Keratinocyte (primary cell): ENCODE results near the gene RBM42. TPM values are rescaled to one million over a fixed set of nuclear protein-coding genes. Genes with fewer than 3 reads are reported as not detected.

Experiments
- DNase-seq: peaks from one replicate; pipeline ENCODE4 v3.0.0-alpha.2; 2011; ENCODE audit warnings: low read depth, missing footprints, low spot score
- FAIRE-seq: peaks from 2 replicates; lab custom pipeline; 2011; peaks lifted over from hg19 to GRCh38; lab: Jason Lieb, UNC
- H2AFZ ChIP-seq: 2 replicates; pipeline ENCODE4 v1.6.0; 2012; ENCODE audit warnings: low read length, control low read depth, inconsistent platforms; ENCODE audit not compliant: control insufficient read depth
- H3K27ac ChIP-seq: 2 replicates; pipeline ENCODE4 v1.5.1; 2011; ENCODE audit warnings: low read length; ENCODE audit not compliant: control insufficient read depth, insufficient read depth
- H3K27me3 ChIP-seq: 3 replicates; pipeline ENCODE4 v1.6.0; 2011; ENCODE audit warnings: low read length; ENCODE audit not compliant: control insufficient read depth, insufficient read depth; ENCODE audit errors: extremely low read depth
- H3K36me3 ChIP-seq, 2 experiments: 2 replicates in 1 of 2; 3 replicates in 1 of 2; pipeline ENCODE4 v1.5.1; 2011; ENCODE audit warnings: low read length in 2 of 2, mild to moderate bottlenecking in 1 of 2; ENCODE audit not compliant: control insufficient read depth in 2 of 2, insufficient read depth in 2 of 2; ENCODE audit errors: extremely low read depth in 1 of 2
- H3K4me1 ChIP-seq: 3 replicates; pipeline ENCODE4 v1.5.1; 2011; ENCODE audit warnings: low read length; ENCODE audit not compliant: control insufficient read depth, insufficient read depth; ENCODE audit errors: extremely low read depth
- H3K4me2 ChIP-seq: 3 replicates; pipeline ENCODE4 v1.6.0; 2011; ENCODE audit warnings: low read depth, low read length; ENCODE audit not compliant: control insufficient read depth, insufficient read depth; ENCODE audit errors: extremely low read depth
- H3K4me3 ChIP-seq, 3 experiments: fragments of 200-600 bp in 1 of 3; sonication (generic) in 1 of 3; 2 replicates in 2 of 3; 3 replicates in 1 of 3; pipeline ENCODE4 v1.5.1; 2011 to 2016; ENCODE audit warnings: low read length in 3 of 3, mild to moderate bottlenecking in 3 of 3, control low read depth in 2 of 3, inconsistent platforms in 1 of 3, low read depth in 1 of 3, mixed read lengths in 1 of 3, mixed run types in 1 of 3, moderate library complexity in 1 of 3; ENCODE audit not compliant: control insufficient read depth in 2 of 3, insufficient read depth in 2 of 3; ENCODE audit errors: extremely low read depth in 1 of 3
- H3K79me2 ChIP-seq: 2 replicates; pipeline ENCODE4 v1.6.0; 2012; ENCODE audit warnings: low read length; ENCODE audit not compliant: control insufficient read depth, insufficient read depth
- H3K9ac ChIP-seq: 3 replicates; pipeline ENCODE4 v1.6.0; 2011; ENCODE audit warnings: low read length; ENCODE audit not compliant: control insufficient read depth, insufficient read depth; ENCODE audit errors: extremely low read depth
- H3K9me1 ChIP-seq: 3 replicates; pipeline ENCODE4 v1.6.0; 2011; ENCODE audit warnings: low read length; ENCODE audit not compliant: control insufficient read depth, insufficient read depth; ENCODE audit errors: extremely low read depth
- H3K9me3 ChIP-seq: 2 replicates; pipeline ENCODE4 v1.5.1; 2012; ENCODE audit warnings: low read depth, low read length; ENCODE audit not compliant: control insufficient read depth
- H4K20me1 ChIP-seq: 3 replicates; pipeline ENCODE4 v1.6.0; 2011; ENCODE audit warnings: low read length; ENCODE audit not compliant: control insufficient read depth, insufficient read depth; ENCODE audit errors: extremely low read depth
- EZH2 ChIP-seq: IDR thresholded peaks from one replicate; pipeline ENCODE4 v1.6.1; 2012; ENCODE audit warnings: inconsistent platforms, mild to moderate bottlenecking, low read length, moderate library complexity
- dilution Hi-C: fragments of 300-500 bp; cut with MboI; formaldehyde crosslinking; loops from one replicate; pipeline ENCODE4 v1.7.0; 2020; ENCODE audit warnings: low sequenced_read_pairs; ENCODE audit not compliant: extremely low pct_ligation_motif_present
- polyA plus RNA-seq, 5 experiments: library from polyadenylated mRNA; depleted of rRNA in 3 of 5; stranded (reverse) in 3 of 5; stranded (forward) in 1 of 5; unstranded in 1 of 5; fragments of >200 nt; gene quantifications; 1 replicate in 1 of 5; 2 replicates in 3 of 5; 3 replicates in 1 of 5; pipeline versions ENCODE4 v1.2.1 to v1.2.3, GENCODE V29; 2011 to 2012; ENCODE audit warnings: missing spikeins in 2 of 5, low read depth in 1 of 5, low replicate concordance in 1 of 5
- TF ChIP-seq, protein P1 (sequence below), 3 experiments: IDR thresholded peaks in 1 of 3; conservative IDR thresholded peaks in 1 of 3; optimal IDR thresholded peaks in 1 of 3; 2 replicates in 2 of 3; 3 replicates in 1 of 3; pipeline versions ENCODE3 to v1.5.1; 2011; ENCODE audit warnings: low read length in 3 of 3, mild to moderate bottlenecking in 3 of 3, moderate library complexity in 2 of 3, control low read depth in 1 of 3, inconsistent platforms in 1 of 3; ENCODE audit not compliant: insufficient read depth in 2 of 3; ENCODE audit errors: extremely low read depth in 1 of 3

Gene RBM42
- polyA plus RNA-seq, 1 donor (not counting 4 experiments of a cell fraction or from before 2014, with no cell fraction given) = 29.8 TPM

DNA sequence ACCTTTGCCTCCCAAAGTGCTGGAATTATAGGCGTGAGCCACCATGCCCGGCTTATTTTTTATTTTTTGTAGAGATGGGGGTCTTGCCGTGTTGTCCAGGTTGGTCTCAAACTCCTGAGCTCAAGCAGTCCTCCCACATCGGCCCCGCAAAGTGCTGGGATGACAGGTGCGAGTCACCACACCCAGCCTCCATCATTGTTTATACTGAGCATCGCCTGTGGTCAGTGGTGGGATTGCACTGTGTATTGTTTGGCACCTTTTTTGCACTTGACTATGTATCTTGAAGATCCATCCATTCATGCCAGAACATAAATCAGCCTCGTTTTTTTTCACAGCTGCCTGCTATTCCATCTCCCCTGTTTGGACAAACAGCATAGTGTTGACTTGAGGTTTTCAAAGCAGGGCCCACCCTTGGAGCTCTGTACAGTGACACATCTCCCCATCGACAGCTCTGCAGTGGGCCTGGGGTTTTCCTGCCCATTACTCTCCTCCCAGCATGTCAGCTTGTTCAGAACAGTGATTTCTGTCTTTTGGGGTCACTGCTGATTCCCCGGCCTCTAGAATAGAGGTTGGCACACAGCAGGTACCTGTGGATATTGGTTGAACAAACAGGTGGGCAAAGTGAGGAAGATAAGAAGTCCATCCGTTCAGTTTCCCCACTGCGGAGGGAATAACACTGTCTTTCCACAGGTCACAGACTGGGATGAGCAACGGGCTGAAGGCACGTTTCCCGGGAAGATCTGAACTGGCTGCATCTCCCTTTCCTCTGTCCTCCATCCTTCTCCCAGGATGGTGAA lies 29.3 kb downstream of the RBM42 start:
- Histone ChIP-seq H3K36me3 (peaks cover 21 to 22% of the 10 kb centered on the region in 2 experiments), H3K27ac (no peak overlapping the region), H3K9me1 (no peaks in the 10 kb centered on the region), H3K9me3 (no peaks in the 10 kb centered on the region), H3K4me2 (no peak overlapping the region), H3K79me2 (peaks cover 3% of the 10 kb centered on the region), H3K4me1 (no peaks in the 10 kb centered on the region), H3K4me3 (no peak overlapping the region), H3K27me3 (no peaks in the 10 kb centered on the region), H2AFZ (no peak overlapping the region), H3K9ac (no peak overlapping the region), H4K20me1 (no peaks in the 10 kb centered on the region)
- no peak for DNase-seq
- TF ChIP-seq EZH2 = no peak
- TF ChIP-seq, protein P1, sequence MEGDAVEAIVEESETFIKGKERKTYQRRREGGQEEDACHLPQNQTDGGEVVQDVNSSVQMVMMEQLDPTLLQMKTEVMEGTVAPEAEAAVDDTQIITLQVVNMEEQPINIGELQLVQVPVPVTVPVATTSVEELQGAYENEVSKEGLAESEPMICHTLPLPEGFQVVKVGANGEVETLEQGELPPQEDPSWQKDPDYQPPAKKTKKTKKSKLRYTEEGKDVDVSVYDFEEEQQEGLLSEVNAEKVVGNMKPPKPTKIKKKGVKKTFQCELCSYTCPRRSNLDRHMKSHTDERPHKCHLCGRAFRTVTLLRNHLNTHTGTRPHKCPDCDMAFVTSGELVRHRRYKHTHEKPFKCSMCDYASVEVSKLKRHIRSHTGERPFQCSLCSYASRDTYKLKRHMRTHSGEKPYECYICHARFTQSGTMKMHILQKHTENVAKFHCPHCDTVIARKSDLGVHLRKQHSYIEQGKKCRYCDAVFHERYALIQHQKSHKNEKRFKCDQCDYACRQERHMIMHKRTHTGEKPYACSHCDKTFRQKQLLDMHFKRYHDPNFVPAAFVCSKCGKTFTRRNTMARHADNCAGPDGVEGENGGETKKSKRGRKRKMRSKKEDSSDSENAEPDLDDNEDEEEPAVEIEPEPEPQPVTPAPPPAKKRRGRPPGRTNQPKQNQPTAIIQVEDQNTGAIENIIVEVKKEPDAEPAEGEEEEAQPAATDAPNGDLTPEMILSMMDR (optimal IDR thresholded peaks at IDR 0.05 in 1 of 3, IDR thresholded peaks at IDR 0.05 in 1 of 3, conservative IDR thresholded peaks at IDR 0.05 in 1 of 3; ENCODE audit: extremely low read depth in 1 of 3, insufficient read depth in 2 of 3, low read length in 3 of 3) = peak in 1 of 3 experiments; percentile 23
- dilution Hi-C loops = no loop called here
- FAIRE-seq = no peak

DNA sequence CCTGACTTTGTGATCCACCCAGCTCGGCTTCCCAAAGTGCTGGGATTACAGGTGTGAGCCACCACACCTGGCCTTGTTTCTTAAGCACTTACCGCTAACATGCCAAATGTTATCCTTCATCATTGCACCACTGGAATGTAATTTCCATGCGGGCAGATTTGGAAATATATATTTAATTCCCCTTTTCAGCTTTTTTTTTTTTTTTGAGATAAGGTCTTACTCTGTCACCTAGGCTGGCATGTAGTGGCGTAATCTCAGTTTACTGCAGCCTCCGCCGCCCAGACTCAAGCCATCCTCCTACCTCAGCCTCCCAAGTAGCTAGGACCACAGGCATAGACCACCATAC lies 33.1 kb downstream of the RBM42 start:
- no peaks in the 10 kb centered on the region for H3K79me2 ChIP-seq
- H3K9me1 ChIP-seq = no peaks in the 10 kb centered on the region
- H4K20me1 ChIP-seq = no peaks in the 10 kb centered on the region
- H3K4me3 ChIP-seq = no peak overlapping the region
- dilution Hi-C loops = no loop called here
- no peaks in the 10 kb centered on the region for H3K27me3 ChIP-seq
- H3K4me2 ChIP-seq = no peak overlapping the region
- no peaks in the 10 kb centered on the region for H3K9me3 ChIP-seq
- no peaks in the 10 kb centered on the region for H3K4me1 ChIP-seq
- FAIRE-seq (no peak), DNase-seq (no peak)
- no peak overlapping the region for H3K9ac ChIP-seq
- H2AFZ ChIP-seq = no peak overlapping the region
- peaks cover 10 to 20% of the 10 kb centered on the region in 2 experiments for H3K36me3 ChIP-seq
- H3K27ac ChIP-seq = no peak overlapping the region
- TF ChIP-seq, protein P1 (optimal IDR thresholded peaks at IDR 0.05 in 1 of 3, IDR thresholded peaks at IDR 0.05 in 1 of 3, conservative IDR thresholded peaks at IDR 0.05 in 1 of 3; ENCODE audit: extremely low read depth in 1 of 3, insufficient read depth in 2 of 3, low read length in 3 of 3) = no peak
- TF ChIP-seq EZH2 = no peak
